ENCODE results near the gene RHBDL1. TPM values are rescaled to one million over a fixed set of nuclear protein-coding genes. Genes with fewer than 3 reads are reported as not detected.
A peak's percentile ranks its signal among the peaks of the same experiment; 100 is the strongest.

The RHBDL1 gene
- polyA plus RNA-seq (2012; ENCODE audit: insufficient read depth, insufficient read length) = 4.5 TPM

- DNase-seq (ENCODE audit: low read depth, low spot score) = no peak
- no peak within 1 kb of the TSS for H3K4me3 ChIP-seq (ENCODE audit: low read length)
Measured at GRCh38 chr16:674968-675883, at the start of gene RHBDL1. Gene RHBDL1, plus strand, starts transcription at chr16:675671. Its CDS starts 120 bp downstream, at chr16:675791.

DNA sequence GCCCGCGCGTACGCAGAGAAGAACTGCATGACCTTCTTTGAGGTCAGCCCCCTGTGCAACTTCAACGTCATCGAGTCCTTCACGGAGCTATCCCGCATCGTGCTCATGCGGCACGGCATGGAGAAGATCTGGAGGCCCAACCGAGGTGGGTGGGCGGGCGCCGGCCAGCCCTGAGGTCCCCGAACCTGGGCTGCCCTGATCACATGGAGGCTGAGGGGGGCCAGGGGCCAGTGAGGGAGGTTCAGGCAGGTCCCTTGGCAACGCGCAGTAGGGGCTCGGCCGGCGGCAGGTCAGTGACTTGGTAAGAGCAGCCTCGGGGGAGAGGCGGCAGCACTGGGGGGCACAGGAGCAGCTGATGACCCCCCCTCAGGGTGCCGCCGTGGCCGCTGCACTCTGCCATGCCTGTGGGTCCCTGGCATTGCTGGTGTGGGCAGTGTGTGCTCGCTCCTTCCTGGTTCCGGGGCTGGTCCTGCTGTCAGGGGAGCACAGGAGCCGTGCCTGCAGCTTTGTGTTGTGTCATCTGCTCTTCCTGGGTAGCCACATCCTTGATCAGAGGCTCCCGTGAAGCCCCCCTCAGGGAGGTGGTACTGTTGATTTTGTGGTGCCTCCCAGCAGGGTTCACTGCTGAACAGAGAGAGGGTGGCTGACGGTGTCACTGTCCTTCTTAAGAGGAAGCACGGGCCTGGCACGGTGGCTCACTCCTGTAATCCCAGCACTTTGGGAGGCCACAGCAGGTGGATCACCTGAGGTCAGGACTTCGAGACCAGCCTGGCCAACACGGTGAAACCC is 49.3 kb upstream of the RHBDL1 start:
- no peak for DNase-seq (ENCODE audit: low read depth, low spot score)
- H3K4me3 ChIP-seq (ENCODE audit: low read length) = no peak overlapping the region

- H3K4me3 ChIP-seq (ENCODE audit: low read length) = no peak overlapping the region
- no peak for DNase-seq (ENCODE audit: low read depth, low spot score)
Measured at GRCh38 chr16:626787-627453, 48.6 kb upstream of the RHBDL1 start.

DNA sequence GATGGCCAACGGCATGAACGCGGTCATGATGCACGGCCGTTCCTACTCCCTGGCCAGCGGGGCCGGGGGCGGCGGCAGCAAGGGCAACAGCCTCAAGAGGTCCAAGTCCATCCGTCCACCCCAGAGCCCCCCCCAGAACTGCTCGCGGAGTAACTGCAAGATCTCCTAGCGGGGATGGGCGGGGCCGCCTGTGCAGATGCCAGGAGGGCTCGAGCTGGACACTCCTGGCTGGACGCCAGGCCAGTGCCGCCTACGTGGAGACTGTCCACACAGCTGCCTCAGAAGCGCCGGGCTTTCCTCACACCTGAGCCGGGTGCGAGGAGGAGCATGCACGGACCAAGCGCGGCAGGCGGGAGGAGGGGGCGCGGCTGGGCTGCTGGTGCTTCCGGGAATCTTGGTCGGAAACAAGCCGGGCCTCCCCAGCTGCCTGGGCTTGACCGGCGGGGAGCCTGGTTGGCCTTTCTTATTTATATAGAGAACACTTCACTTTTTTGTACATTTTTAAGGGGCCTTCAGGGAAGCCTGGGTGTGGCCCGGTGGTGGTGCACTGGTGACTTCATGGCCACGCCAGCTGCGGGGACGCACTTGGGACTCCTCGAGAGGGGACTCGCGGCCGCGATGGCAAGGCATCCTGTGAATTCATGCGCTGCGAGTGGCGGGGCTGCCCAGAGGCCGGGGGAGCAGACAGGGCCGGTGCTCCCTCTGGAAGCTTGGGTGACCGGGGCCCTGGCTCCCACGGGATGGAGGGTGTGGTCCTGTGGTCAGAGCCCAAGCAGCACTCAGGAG is 47.8 kb upstream of the RHBDL1 start:
- DNase-seq (ENCODE audit: low read depth, low spot score) = no peak
- no peak overlapping the region for H3K4me3 ChIP-seq (ENCODE audit: low read length)

GRCh38 chr16:628321-629061 is 47.0 kb upstream of the RHBDL1 start:
- no peak overlapping the region for H3K4me3 ChIP-seq (ENCODE audit: low read length)
- DNase-seq (ENCODE audit: low read depth, low spot score) = no peak

- no peak overlapping the region for H3K4me3 ChIP-seq (ENCODE audit: low read length)
- DNase-seq (ENCODE audit: low read depth, low spot score) = no peak
Measured at GRCh38 chr16:629185-629832, 46.2 kb upstream of the RHBDL1 start.

DNA sequence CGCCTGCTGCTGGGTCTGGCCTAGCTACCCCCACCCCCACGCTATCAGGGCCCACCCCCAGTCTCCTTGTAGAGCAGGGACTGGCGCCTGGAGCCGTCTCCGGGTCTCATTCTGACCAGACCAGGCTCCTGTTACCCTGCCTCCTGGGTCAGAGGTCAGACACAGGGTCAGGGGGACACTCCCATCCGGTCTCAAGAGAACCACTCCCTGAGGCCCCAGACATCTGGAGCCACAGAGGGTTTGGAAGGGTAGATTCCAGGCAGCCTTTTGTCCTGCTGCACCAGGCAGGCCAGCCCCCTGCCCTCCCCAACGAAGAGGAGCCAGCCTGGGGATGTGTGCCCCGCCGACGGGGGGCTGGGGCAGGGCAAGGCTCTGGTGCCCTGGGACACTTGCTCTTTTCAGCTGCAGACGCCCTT is 45.6 kb upstream of the RHBDL1 start:
- H3K4me3 ChIP-seq (ENCODE audit: low read length) = no peak overlapping the region
- no peak for DNase-seq (ENCODE audit: low read depth, low spot score)

- no peak overlapping the region for H3K4me3 ChIP-seq (ENCODE audit: low read length)
- DNase-seq (ENCODE audit: low read depth, low spot score) = no peak
Measured at GRCh38 chr16:630249-630814, 45.1 kb upstream of the RHBDL1 start.

DNA sequence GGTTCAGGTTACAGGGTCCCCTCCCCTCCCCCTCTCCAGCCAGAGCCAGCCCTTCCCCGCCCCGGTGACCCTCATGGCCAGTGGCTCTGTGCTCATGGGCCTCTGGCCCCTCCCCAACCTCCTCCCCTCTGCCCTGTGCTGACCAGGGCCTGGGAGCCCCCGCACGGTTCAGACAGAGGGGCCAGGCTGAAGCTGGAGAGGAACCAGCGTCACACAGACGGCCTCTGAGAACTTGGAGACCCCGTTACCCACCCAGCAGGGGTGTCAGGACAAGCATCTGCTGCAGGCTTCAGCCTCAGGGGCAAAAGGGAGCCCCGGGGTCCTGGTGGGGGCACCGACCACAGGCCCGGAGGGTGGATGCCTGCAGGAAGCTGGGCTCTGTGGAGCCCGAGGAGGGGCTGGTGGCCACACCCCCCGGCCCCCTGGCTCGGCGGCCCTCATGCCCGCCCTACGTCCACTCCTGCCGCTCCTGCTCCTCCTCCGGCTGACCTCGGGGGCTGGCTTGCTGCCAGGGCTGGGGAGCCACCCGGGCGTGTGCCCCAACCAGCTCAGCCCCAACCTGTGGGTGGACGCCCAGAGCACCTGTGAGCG is 44.6 kb upstream of the RHBDL1 start, which contains the start of gene WFIKKN1:
WFIKKN1 (plus strand) TSS at position 171 of the 591 bp plus-strand sequence; CDS start at position 440, 269 bp downstream.
- DNase-seq (ENCODE audit: low read depth, low spot score) = no peak
- H3K4me3 ChIP-seq (ENCODE audit: low read length) = no peak within 1 kb of the TSS

DNA sequence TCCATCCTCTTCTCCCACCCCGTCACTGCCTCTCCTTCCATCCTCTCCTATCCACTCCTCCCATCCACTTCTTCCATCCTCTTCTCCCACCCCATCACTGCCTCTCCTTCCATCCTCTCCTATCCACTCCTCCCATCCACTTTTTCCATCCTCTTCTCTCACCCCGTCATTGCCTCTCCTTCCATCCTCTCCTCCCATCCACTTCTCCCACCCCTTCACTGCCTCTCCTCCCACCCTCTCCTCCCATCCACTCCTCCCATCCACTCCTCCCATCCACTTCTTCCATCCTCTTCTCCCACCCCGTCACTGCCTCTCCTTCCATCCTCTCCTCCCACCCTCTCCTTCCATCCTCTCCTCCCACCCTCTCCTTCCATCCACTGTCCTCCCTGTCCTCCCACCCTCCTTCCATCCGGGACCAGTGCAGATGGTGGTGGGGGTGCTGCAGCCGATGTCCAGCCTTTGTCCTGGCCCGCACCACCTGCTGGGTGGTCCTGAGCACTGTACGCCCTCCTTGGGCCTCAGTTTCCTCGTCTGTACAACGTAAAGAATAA is 43.6 kb upstream of the RHBDL1 start:
- no peak for DNase-seq (ENCODE audit: low read depth, low spot score)
- H3K4me3 ChIP-seq (ENCODE audit: low read length) = no peak overlapping the region

GRCh38 chr16:632486-633335 is 42.8 kb upstream of the RHBDL1 start:
- no peak overlapping the region for H3K4me3 ChIP-seq (ENCODE audit: low read length)
- DNase-seq (ENCODE audit: low read depth, low spot score) = no peak

DNA sequence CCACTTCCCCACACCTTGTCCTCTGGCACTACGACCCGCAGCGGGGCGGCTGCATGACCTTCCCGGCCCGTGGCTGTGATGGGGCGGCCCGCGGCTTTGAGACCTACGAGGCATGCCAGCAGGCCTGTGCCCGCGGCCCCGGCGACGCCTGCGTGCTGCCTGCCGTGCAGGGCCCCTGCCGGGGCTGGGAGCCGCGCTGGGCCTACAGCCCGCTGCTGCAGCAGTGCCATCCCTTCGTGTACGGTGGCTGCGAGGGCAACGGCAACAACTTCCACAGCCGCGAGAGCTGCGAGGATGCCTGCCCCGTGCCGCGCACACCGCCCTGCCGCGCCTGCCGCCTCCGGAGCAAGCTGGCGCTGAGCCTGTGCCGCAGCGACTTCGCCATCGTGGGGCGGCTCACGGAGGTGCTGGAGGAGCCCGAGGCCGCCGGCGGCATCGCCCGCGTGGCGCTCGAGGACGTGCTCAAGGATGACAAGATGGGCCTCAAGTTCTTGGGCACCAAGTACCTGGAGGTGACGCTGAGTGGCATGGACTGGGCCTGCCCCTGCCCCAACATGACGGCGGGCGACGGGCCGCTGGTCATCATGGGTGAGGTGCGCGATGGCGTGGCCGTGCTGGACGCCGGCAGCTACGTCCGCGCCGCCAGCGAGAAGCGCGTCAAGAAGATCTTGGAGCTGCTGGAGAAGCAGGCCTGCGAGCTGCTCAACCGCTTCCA is 42.0 kb upstream of the RHBDL1 start:
- DNase-seq (ENCODE audit: low read depth, low spot score) = no peak
- H3K4me3 ChIP-seq (ENCODE audit: low read length) = no peak overlapping the region

- no peak for DNase-seq (ENCODE audit: low read depth, low spot score)
- H3K4me3 ChIP-seq (ENCODE audit: low read length) = no peak overlapping the region
Measured at GRCh38 chr16:634051-634670, 41.3 kb upstream of the RHBDL1 start.

DNA sequence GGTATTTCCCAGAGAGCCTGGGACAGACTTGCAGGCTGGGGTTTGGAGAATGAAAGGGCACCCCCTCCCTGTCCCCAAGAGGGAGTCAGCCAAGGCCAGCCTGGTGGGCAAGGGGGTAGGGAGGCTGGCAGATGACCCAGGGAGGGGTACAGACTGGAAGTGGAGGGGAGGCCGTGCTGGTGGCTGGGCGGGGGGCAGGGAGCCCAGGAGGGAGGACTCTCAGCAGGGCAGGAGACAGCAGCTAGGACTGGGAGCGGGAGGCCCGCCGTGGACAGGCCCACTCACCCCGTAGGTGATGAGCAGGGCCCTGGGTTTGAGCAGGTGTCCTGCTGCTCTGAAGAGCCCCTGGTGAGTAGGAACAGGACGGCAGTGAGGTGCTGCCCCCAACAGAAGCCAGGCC is 40.5 kb upstream of the RHBDL1 start:
- no peak for DNase-seq (ENCODE audit: low read depth, low spot score)
- H3K4me3 ChIP-seq (ENCODE audit: low read length) = peak overlapping the region; percentile 78
